ENCODE measurements around the gene LGR6. TPM values are rescaled to one million over a fixed set of nuclear protein-coding genes. Genes with fewer than 3 reads are reported as not detected.

LGR6 gene
- total RNA-seq, 1 experiment from 2014 or later: 0.08 TPM

- TF ChIP-seq SIN3A (IDR thresholded peaks at IDR 0.05; ENCODE audit: borderline replicate concordance, insufficient read depth, low read depth, low read length): no peak
- Histone ChIP-seq H3K27ac (ENCODE audit: low read length) (no peak overlapping the region), H3K9me3 (ENCODE audit: control insufficient read depth, insufficient read depth, low read depth, low read length) (no peaks in the 10 kb centered on the region), H3K36me3 (ENCODE audit: control insufficient read depth, insufficient read depth, low read length) (no peaks in the 10 kb centered on the region), H3K27me3 (ENCODE audit: control insufficient read depth, insufficient read depth, low read length) (no peaks in the 10 kb centered on the region), H3K4me1 (ENCODE audit: control insufficient read depth, insufficient read depth, low read length) (no peaks in the 10 kb centered on the region), H3K4me3 (ENCODE audit: low read depth in 2 of 2, low read length in 2 of 2) (no peak overlapping the region)
- ChIA-PET POLR2A (no interaction called here), CTCF (no interaction called here)
- ATAC-seq (no peak), DNase-seq (ENCODE audit: low read depth, low spot score) (no peak)
- BruUV-seq (replicated peaks): no TSS peak
- in situ Hi-C loops (cut with HindIII; ENCODE audit: low pct_unique_long_range_greater_than_20kb, low sequenced_read_pairs) (no loop called here), intact Hi-C loops (cut with micrococcal nuclease; ENCODE audit: unreplicated experiment) (no loop called here)
Measured at GRCh38 chr1:202362212-202362611, 168.6 kb downstream of the LGR6 start.

- intact Hi-C loops (cut with micrococcal nuclease; ENCODE audit: unreplicated experiment) (no loop called here), in situ Hi-C loops (cut with HindIII; ENCODE audit: low pct_unique_long_range_greater_than_20kb, low sequenced_read_pairs) (no loop called here)
- Histone ChIP-seq H3K9me3 (ENCODE audit: control insufficient read depth, insufficient read depth, low read depth, low read length) (no peaks in the 10 kb centered on the region), H3K4me1 (ENCODE audit: control insufficient read depth, insufficient read depth, low read length) (no peaks in the 10 kb centered on the region), H3K27ac (ENCODE audit: low read length) (no peak overlapping the region), H3K4me3 (ENCODE audit: low read depth in 2 of 2, low read length in 2 of 2) (no peak overlapping the region), H3K36me3 (ENCODE audit: control insufficient read depth, insufficient read depth, low read length) (no peaks in the 10 kb centered on the region), H3K27me3 (ENCODE audit: control insufficient read depth, insufficient read depth, low read length) (no peaks in the 10 kb centered on the region)
- no peak for TF ChIP-seq TCF7L2 (IDR thresholded peaks at IDR 0.05; ENCODE audit: low read depth, low read length)
- no peak for TF ChIP-seq POLR2AphosphoS5 (IDR thresholded peaks at IDR 0.05; ENCODE audit: low read depth, low read length)
- TF ChIP-seq SIN3A (IDR thresholded peaks at IDR 0.05; ENCODE audit: borderline replicate concordance, insufficient read depth, low read depth, low read length): no peak
- TF ChIP-seq CTCF (IDR thresholded peaks at IDR 0.05): no peak
- TF ChIP-seq, protein P1, sequence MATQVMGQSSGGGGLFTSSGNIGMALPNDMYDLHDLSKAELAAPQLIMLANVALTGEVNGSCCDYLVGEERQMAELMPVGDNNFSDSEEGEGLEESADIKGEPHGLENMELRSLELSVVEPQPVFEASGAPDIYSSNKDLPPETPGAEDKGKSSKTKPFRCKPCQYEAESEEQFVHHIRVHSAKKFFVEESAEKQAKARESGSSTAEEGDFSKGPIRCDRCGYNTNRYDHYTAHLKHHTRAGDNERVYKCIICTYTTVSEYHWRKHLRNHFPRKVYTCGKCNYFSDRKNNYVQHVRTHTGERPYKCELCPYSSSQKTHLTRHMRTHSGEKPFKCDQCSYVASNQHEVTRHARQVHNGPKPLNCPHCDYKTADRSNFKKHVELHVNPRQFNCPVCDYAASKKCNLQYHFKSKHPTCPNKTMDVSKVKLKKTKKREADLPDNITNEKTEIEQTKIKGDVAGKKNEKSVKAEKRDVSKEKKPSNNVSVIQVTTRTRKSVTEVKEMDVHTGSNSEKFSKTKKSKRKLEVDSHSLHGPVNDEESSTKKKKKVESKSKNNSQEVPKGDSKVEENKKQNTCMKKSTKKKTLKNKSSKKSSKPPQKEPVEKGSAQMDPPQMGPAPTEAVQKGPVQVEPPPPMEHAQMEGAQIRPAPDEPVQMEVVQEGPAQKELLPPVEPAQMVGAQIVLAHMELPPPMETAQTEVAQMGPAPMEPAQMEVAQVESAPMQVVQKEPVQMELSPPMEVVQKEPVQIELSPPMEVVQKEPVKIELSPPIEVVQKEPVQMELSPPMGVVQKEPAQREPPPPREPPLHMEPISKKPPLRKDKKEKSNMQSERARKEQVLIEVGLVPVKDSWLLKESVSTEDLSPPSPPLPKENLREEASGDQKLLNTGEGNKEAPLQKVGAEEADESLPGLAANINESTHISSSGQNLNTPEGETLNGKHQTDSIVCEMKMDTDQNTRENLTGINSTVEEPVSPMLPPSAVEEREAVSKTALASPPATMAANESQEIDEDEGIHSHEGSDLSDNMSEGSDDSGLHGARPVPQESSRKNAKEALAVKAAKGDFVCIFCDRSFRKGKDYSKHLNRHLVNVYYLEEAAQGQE (IDR thresholded peaks at IDR 0.05; ENCODE audit: insufficient read depth in 1 of 2, low read depth in 2 of 2, low read length in 1 of 2): no peak
- ChIA-PET CTCF (interaction anchor here (0.6 kb wide), 1 partner anchor 190 kb away, joined by 5 read pairs; no protein-coding TSS in a partner anchor), POLR2A (interaction anchor here (0.6 kb wide), 1 partner anchor 475 kb away, joined by 8 read pairs; no protein-coding TSS in a partner anchor)
- ATAC-seq (no peak), DNase-seq (ENCODE audit: low read depth, low spot score) (no peak)
- no TSS peak for BruUV-seq (replicated peaks)
Measured at GRCh38 chr1:202365092-202365815, 171.7 kb downstream of the LGR6 start.

GRCh38 chr1:202367271-202367670 is 173.7 kb downstream of the LGR6 start:
- Histone ChIP-seq H3K27me3 (ENCODE audit: control insufficient read depth, insufficient read depth, low read length) (no peaks in the 10 kb centered on the region), H3K4me3 (ENCODE audit: low read depth in 2 of 2, low read length in 2 of 2) (no peak overlapping the region), H3K4me1 (ENCODE audit: control insufficient read depth, insufficient read depth, low read length) (no peaks in the 10 kb centered on the region), H3K9me3 (ENCODE audit: control insufficient read depth, insufficient read depth, low read depth, low read length) (no peaks in the 10 kb centered on the region), H3K27ac (ENCODE audit: low read length) (no peak overlapping the region), H3K36me3 (ENCODE audit: control insufficient read depth, insufficient read depth, low read length) (no peaks in the 10 kb centered on the region)
- TF ChIP-seq, protein P1 (IDR thresholded peaks at IDR 0.05; ENCODE audit: insufficient read depth in 1 of 2, low read depth in 2 of 2, low read length in 1 of 2): no peak
- TF ChIP-seq SIN3A (IDR thresholded peaks at IDR 0.05; ENCODE audit: borderline replicate concordance, insufficient read depth, low read depth, low read length): no peak
- no peak for TF ChIP-seq TCF7L2 (IDR thresholded peaks at IDR 0.05; ENCODE audit: low read depth, low read length)
- TF ChIP-seq POLR2AphosphoS5 (IDR thresholded peaks at IDR 0.05; ENCODE audit: low read depth, low read length): no peak
- no peak for DNase-seq (ENCODE audit: low read depth, low spot score)
- ChIA-PET POLR2A (interaction anchor here (0.6 kb wide), 1 partner anchor 17 kb away, joined by 4 read pairs; no protein-coding TSS in a partner anchor), CTCF (no interaction called here)
- ATAC-seq: no peak
- intact Hi-C loops (cut with micrococcal nuclease; ENCODE audit: unreplicated experiment): no loop called here
- BruUV-seq (replicated peaks): no TSS peak
- in situ Hi-C loops (cut with HindIII; ENCODE audit: low pct_unique_long_range_greater_than_20kb, low sequenced_read_pairs): no loop called here

Data from Panc1 (cell line).